ENCODE data around the gene LRP6.

- no peak for TF ChIP-seq CTCF (IDR thresholded peaks at IDR 0.05)
- no peak for TF ChIP-seq POLR2A (IDR thresholded peaks at IDR 0.05)
Observed at GRCh38 chr12:12133785-12134184, 133.1 kb downstream of the LRP6 start.
